ENCODE measurements around the gene PROK2. TPM values are rescaled to one million over a fixed set of nuclear protein-coding genes. Genes with fewer than 3 reads are reported as not detected.

PROK2 gene
- total RNA-seq, 1 donor from 2014 or later: not detected

DNA sequence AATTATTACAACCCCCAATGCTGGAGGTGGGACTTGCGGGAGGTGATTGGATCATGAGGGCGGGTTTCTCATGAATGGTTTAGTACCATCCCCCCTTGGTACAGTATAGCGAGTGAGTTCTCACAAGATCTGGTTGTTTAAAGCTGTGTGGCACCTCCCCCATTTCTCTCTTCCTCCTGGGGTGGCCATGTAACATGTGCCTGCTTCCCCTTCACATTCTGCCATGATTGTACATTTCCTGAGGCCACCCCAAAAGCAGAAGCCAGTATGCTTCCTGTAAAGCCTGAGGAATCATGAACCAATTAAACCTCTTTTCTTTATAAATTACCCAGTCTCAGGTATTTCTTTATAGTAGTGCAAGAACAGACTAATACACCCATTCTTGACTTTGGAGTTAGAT is 20.3 kb upstream of the PROK2 start:
- Mint-ChIP-seq H3K36me3 (ENCODE audit: low read depth) (no peaks in the 10 kb centered on the region), H3K9me3 (no peaks in the 10 kb centered on the region), H3K27me3 (peaks cover 15% of the 10 kb centered on the region), H3K4me3 (no peak overlapping the region), H3K27ac (no peak overlapping the region), H3K4me1 (no peaks in the 10 kb centered on the region)
- no peak for DNase-seq
- intact Hi-C loops (cut with micrococcal nuclease): no loop called here

DNA sequence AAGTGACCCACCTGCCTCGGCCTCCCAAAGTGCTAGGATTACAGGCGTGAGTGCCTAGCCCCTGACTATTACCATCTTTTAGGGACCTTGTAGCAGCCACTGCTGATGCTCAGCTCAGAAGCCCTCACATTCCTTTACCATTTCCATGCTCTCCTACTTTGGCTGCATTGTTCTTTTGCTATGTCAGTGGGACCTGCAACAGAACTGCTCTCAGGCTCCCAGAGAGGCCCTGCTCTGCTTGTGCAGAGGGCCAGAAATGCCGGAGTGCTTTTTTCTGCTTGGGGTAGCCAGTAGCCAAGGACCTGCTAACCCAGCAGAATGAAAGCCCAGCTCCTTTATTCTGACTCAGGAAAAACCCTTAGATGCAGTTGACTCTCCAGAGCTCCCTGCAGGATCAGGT is 18.3 kb upstream of the PROK2 start:
- no peak for DNase-seq
- Mint-ChIP-seq H3K27me3 (peaks cover 26% of the 10 kb centered on the region), H3K36me3 (ENCODE audit: low read depth) (no peaks in the 10 kb centered on the region), H3K27ac (no peak overlapping the region), H3K4me3 (no peak overlapping the region), H3K4me1 (no peaks in the 10 kb centered on the region), H3K9me3 (no peaks in the 10 kb centered on the region)
- intact Hi-C loops (cut with micrococcal nuclease): no loop called here

GRCh38 chr3:71801986-71802385 is 17.0 kb upstream of the PROK2 start:
- no peak overlapping the region for H3K4me3 Mint-ChIP-seq
- no peaks in the 10 kb centered on the region for H3K9me3 Mint-ChIP-seq
- peaks cover 27% of the 10 kb centered on the region for H3K27me3 Mint-ChIP-seq
- no peaks in the 10 kb centered on the region for H3K4me1 Mint-ChIP-seq
- no peak for DNase-seq
- intact Hi-C loops (cut with micrococcal nuclease): no loop called here
- no peak overlapping the region for H3K27ac Mint-ChIP-seq
- no peaks in the 10 kb centered on the region for H3K36me3 Mint-ChIP-seq (ENCODE audit: low read depth)

DNA sequence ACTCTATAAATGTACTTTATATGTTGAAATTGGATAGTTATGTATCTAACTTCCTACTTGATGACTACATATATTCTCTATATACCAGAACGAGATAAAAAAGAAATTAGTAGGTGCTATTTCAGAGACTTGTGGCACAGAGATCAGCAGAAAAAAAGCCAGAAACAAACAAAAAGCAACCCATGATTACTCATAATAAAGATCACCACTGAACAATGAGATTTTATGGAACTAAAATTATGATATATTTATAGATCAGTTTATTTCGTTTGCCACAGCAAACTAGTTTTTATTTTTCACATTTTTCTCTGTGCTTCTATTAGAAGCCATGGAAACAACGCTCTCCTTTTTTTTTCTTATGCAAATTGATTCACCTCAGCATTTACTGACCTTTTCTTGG is 15.1 kb upstream of the PROK2 start:
- H3K36me3 Mint-ChIP-seq (ENCODE audit: low read depth): no peaks in the 10 kb centered on the region
- intact Hi-C loops (cut with micrococcal nuclease): no loop called here
- no peak for DNase-seq
- H3K4me1 Mint-ChIP-seq: peaks cover 3% of the 10 kb centered on the region
- no peaks in the 10 kb centered on the region for H3K9me3 Mint-ChIP-seq
- H3K27me3 Mint-ChIP-seq: peaks cover 33% of the 10 kb centered on the region
- H3K27ac Mint-ChIP-seq: no peak overlapping the region
- H3K4me3 Mint-ChIP-seq: no peak overlapping the region

DNA sequence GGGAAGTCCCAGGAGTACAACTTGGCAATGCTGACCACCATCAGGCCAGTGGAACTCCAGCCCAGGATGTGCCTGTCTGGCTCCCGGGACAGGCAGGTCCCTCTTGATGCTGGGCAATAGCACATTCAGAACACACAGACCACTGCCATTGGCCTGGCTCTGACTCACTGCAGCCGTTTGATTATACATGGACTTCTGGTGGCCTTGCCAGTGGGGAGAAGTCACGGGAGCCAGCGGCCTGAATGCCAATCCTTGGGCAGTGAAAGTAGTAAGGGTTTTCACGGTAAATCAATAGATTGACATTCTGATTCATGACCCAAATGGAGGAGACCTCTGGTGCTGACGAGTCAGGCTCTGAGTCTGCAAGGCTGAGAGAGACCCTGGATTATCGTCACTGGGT is 12.5 kb upstream of the PROK2 start:
- H3K4me1 Mint-ChIP-seq: peaks cover 3% of the 10 kb centered on the region
- no peaks in the 10 kb centered on the region for H3K9me3 Mint-ChIP-seq
- intact Hi-C loops (cut with micrococcal nuclease): no loop called here
- no peak overlapping the region for H3K4me3 Mint-ChIP-seq
- no peaks in the 10 kb centered on the region for H3K36me3 Mint-ChIP-seq (ENCODE audit: low read depth)
- no peak for DNase-seq
- no peak overlapping the region for H3K27ac Mint-ChIP-seq
- peaks cover 37% of the 10 kb centered on the region for H3K27me3 Mint-ChIP-seq

DNA sequence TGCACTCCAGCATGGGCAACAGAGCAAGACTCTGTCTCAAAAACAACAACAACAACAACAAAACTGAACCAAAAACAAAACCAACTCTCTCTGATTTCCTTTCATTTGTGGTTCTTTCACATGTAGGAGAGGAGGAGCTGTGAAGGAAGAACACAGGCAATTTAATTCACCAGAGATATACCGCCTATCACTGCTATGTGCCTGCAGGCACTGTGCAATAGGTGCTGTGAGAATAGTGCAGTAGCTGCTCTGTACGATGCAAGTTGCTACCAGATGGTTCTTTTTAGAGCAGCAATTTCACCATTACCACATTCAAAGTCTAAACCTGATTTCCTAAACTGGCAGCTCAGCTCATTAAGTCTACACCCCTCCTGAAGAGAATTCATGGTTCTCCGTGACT is 11.3 kb upstream of the PROK2 start:
- H3K9me3 Mint-ChIP-seq: no peaks in the 10 kb centered on the region
- no peak overlapping the region for H3K27ac Mint-ChIP-seq
- H3K4me1 Mint-ChIP-seq: peaks cover 3% of the 10 kb centered on the region
- no peak for DNase-seq
- H3K4me3 Mint-ChIP-seq: no peak overlapping the region
- intact Hi-C loops (cut with micrococcal nuclease): no loop called here
- H3K27me3 Mint-ChIP-seq: peaks cover 40% of the 10 kb centered on the region
- no peaks in the 10 kb centered on the region for H3K36me3 Mint-ChIP-seq (ENCODE audit: low read depth)

- H3K27me3 Mint-ChIP-seq: peaks cover 45% of the 10 kb centered on the region
- H3K4me3 Mint-ChIP-seq: no peak overlapping the region
- DNase-seq: no peak
- H3K4me1 Mint-ChIP-seq: peaks cover 3% of the 10 kb centered on the region
- H3K27ac Mint-ChIP-seq: no peak overlapping the region
- intact Hi-C loops (cut with micrococcal nuclease): no loop called here
- H3K9me3 Mint-ChIP-seq: no peaks in the 10 kb centered on the region
- H3K36me3 Mint-ChIP-seq (ENCODE audit: low read depth): no peaks in the 10 kb centered on the region
Observed at GRCh38 chr3:71791634-71792033, 6.7 kb upstream of the PROK2 start.

DNA sequence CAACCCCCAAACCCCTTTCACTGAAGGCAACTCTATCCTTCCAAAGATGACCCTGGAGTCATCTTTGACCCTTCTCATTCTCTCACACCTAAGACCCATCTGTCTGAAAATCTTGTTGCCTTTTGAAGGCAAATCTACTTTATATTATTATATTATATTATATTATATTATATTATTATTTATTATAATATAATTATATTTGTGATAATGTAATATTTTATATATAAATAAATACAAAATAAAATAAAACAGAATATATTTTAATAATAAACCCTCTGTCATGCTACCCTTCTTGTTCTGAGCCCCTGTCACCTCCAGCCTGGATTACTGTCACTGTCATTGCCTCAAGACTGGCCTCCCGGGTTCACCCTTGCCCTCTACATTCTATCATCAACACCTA is 5.0 kb upstream of the PROK2 start:
- H3K4me1 Mint-ChIP-seq: peaks cover 6% of the 10 kb centered on the region
- no peak for DNase-seq
- no peaks in the 10 kb centered on the region for H3K36me3 Mint-ChIP-seq (ENCODE audit: low read depth)
- H3K27me3 Mint-ChIP-seq: peaks cover 51% of the 10 kb centered on the region
- H3K4me3 Mint-ChIP-seq: no peak overlapping the region
- H3K9me3 Mint-ChIP-seq: no peaks in the 10 kb centered on the region
- intact Hi-C loops (cut with micrococcal nuclease): no loop called here
- no peak overlapping the region for H3K27ac Mint-ChIP-seq

- Mint-ChIP-seq H3K9me3 (no peaks in the 10 kb centered on the region), H3K27me3 (peaks cover 59% of the 10 kb centered on the region), H3K4me3 (no peak overlapping the region), H3K4me1 (peaks cover 13% of the 10 kb centered on the region), H3K27ac (no peak overlapping the region), H3K36me3 (ENCODE audit: low read depth) (no peaks in the 10 kb centered on the region)
- no peak for DNase-seq
- intact Hi-C loops (cut with micrococcal nuclease): no loop called here
Observed at GRCh38 chr3:71787851-71788405, 3.0 kb upstream of the PROK2 start.

DNA sequence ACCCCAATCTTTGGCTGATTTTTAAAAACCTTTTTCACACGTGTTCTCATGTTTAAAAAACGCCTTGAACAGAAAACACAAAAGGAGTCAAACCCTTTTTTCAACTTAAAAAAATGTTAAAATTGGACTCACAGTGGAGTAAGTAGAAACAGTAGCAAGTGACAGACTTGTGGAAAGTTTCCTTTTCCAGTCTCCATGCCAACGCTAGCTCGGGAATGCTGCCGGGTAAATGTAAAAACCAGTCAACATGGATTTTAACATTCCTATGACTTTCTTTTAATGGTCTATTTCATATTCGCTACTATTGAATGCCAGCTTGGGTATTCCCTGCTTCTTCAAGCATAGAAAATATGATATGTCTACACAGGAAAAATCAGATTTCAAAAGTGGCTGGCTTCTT is 1.6 kb upstream of the PROK2 start:
- H3K4me3 Mint-ChIP-seq: no peak overlapping the region

GRCh38 chr3:71786217-71786549 is 1.2 kb upstream of the PROK2 start:
- Mint-ChIP-seq H3K36me3 (ENCODE audit: low read depth) (no peaks in the 10 kb centered on the region), H3K9me3 (no peaks in the 10 kb centered on the region), H3K27ac (no peak overlapping the region), H3K4me3 (peak overlapping the region; percentile 77), H3K27me3 (peaks cover 67% of the 10 kb centered on the region), H3K4me1 (peaks cover 13% of the 10 kb centered on the region)
- intact Hi-C loops (cut with micrococcal nuclease): no loop called here
- no peak for DNase-seq

More for the DNA sequence above, 1.6 kb upstream of the PROK2 start:
- Mint-ChIP-seq H3K27me3 (peaks cover 68% of the 10 kb centered on the region), H3K4me1 (peaks cover 13% of the 10 kb centered on the region), H3K27ac (no peak overlapping the region), H3K36me3 (ENCODE audit: low read depth) (no peaks in the 10 kb centered on the region), H3K9me3 (no peaks in the 10 kb centered on the region)
- DNase-seq: no peak
- intact Hi-C loops (cut with micrococcal nuclease): no loop called here

GRCh38 chr3:71785532-71786216 is 726 bp upstream of the PROK2 start:
- Mint-ChIP-seq H3K36me3 (ENCODE audit: low read depth) (no peaks in the 10 kb centered on the region), H3K4me3 (peak overlapping the region; percentile 77), H3K27me3 (peaks cover 67% of the 10 kb centered on the region), H3K4me1 (peaks cover 14% of the 10 kb centered on the region), H3K9me3 (no peaks in the 10 kb centered on the region), H3K27ac (peak overlapping the region; percentile 28)
- intact Hi-C loops (cut with micrococcal nuclease): no loop called here
- no peak for DNase-seq

GRCh38 chr3:71784201-71784913 is 591 bp downstream of the PROK2 start:
- H3K9me3 Mint-ChIP-seq: no peaks in the 10 kb centered on the region
- H3K27me3 Mint-ChIP-seq: peaks cover 64% of the 10 kb centered on the region
- intact Hi-C loops (cut with micrococcal nuclease): loop anchor here (5.0 kb wide), 1 partner anchor 72 kb away; no protein-coding TSS in a partner anchor
- DNase-seq: no peak
- H3K27ac Mint-ChIP-seq: no peak overlapping the region
- peaks cover 26% of the 10 kb centered on the region for H3K4me1 Mint-ChIP-seq
- H3K36me3 Mint-ChIP-seq (ENCODE audit: low read depth): no peaks in the 10 kb centered on the region
- peak overlapping the region; percentile 80 for H3K4me3 Mint-ChIP-seq

GRCh38 chr3:71783152-71783551 is 1.8 kb downstream of the PROK2 start:
- intact Hi-C loops (cut with micrococcal nuclease): loop anchor here (5.0 kb wide), 1 partner anchor 71 kb away; no protein-coding TSS in a partner anchor
- Mint-ChIP-seq H3K4me3 (no peak overlapping the region), H3K27ac (no peak overlapping the region), H3K9me3 (no peaks in the 10 kb centered on the region), H3K27me3 (peaks cover 62% of the 10 kb centered on the region), H3K36me3 (ENCODE audit: low read depth) (no peaks in the 10 kb centered on the region), H3K4me1 (peaks cover 27% of the 10 kb centered on the region)
- DNase-seq: no peak
